MM.1S (cell line): ENCODE measurements around the gene CD38.

ENCODE experiments used
- DNase-seq: peaks from one replicate; pipeline ENCODE4 v3.0.0-alpha.2; 2015
- H2AFZ ChIP-seq: fragments of 300-600 bp; sonication (generic); 2 replicates; pipeline ENCODE4 v1.6.0; 2016; ENCODE audit warnings: antibody characterized with exemption, low read length
- H3F3A ChIP-seq: fragments of 300-600 bp; sonication (generic); 2 replicates; pipeline ENCODE4 v1.6.1; 2016; ENCODE audit warnings: mild to moderate bottlenecking, antibody characterized with exemption, low read length, moderate library complexity, mixed read lengths; ENCODE audit not compliant: insufficient read depth
- H3K27ac ChIP-seq: fragments of 300-600 bp; sonication (generic); 2 replicates; pipeline ENCODE4 v1.5.1; 2016; ENCODE audit warnings: mild to moderate bottlenecking, low read length
- H3K27me3 ChIP-seq: fragments of 300-600 bp; sonication (generic); replicated peaks from 2 replicates; pipeline ENCODE4 v1.6.0; 2016; ENCODE audit warnings: low read length; ENCODE audit not compliant: insufficient read depth
- H3K36me3 ChIP-seq: fragments of 300-600 bp; sonication (generic); replicated peaks from 2 replicates; pipeline ENCODE4 v1.6.1; 2016; ENCODE audit warnings: mild to moderate bottlenecking, low read length, mixed read lengths; ENCODE audit not compliant: insufficient read depth
- H3K4me1 ChIP-seq: fragments of 300-600 bp; sonication (generic); 2 replicates; pipeline ENCODE4 v1.6.1; 2016; ENCODE audit warnings: low read length, mixed read lengths
- H3K4me2 ChIP-seq: fragments of 300-600 bp; sonication (generic); 2 replicates; pipeline ENCODE4 v1.6.0; 2016; ENCODE audit warnings: low read depth, low read length
- H3K4me3 ChIP-seq: fragments of 300-600 bp; sonication (generic); 2 replicates; pipeline ENCODE4 v1.5.1; 2016; ENCODE audit warnings: low read length, mixed read lengths
- H3K79me2 ChIP-seq: fragments of 300-600 bp; sonication (generic); 2 replicates; pipeline ENCODE4 v1.6.1; 2016; ENCODE audit warnings: mixed run types, low read length, mixed read lengths
- H3K9ac ChIP-seq: fragments of 300-600 bp; sonication (generic); 2 replicates; pipeline ENCODE4 v1.6.1; 2016; ENCODE audit warnings: low read length, mixed read lengths
- H3K9me2 ChIP-seq: fragments of 300-600 bp; sonication (generic); replicated peaks from 2 replicates; pipeline ENCODE4 v1.6.1; 2016; ENCODE audit warnings: mild to moderate bottlenecking, low read length, mixed read lengths; ENCODE audit not compliant: insufficient read depth
- H3K9me3 ChIP-seq: fragments of 300-600 bp; sonication (generic); replicated peaks from 2 replicates; pipeline ENCODE4 v1.6.1; 2016; ENCODE audit warnings: mild to moderate bottlenecking, low read length, mixed read lengths; ENCODE audit not compliant: insufficient read depth
- H4K20me1 ChIP-seq: fragments of 300-600 bp; sonication (generic); 2 replicates; pipeline ENCODE4 v1.6.1; 2016; ENCODE audit warnings: mild to moderate bottlenecking, low read length, moderate library complexity, mixed read lengths; ENCODE audit not compliant: insufficient read depth
- CTCF ChIP-seq: fragments of 300-600 bp; sonication (generic); IDR thresholded peaks from 2 replicates; pipeline ENCODE4 v1.5.1; 2016; ENCODE audit warnings: antibody characterized with exemption, low read length, mixed read lengths
- EZH2 ChIP-seq: fragments of 300-600 bp; sonication (generic); optimal IDR thresholded peaks from 2 replicates; pipeline ENCODE3; 2017; ENCODE audit warnings: low read depth, mild to moderate bottlenecking, antibody characterized with exemption, low read length, mixed read lengths
- EZH2phosphoT487 ChIP-seq: fragments of 300-600 bp; sonication (generic); IDR thresholded peaks from 2 replicates; pipeline ENCODE4 v1.6.1; 2018; ENCODE audit warnings: antibody characterized with exemption, low read length

Gene CD38

DNA sequence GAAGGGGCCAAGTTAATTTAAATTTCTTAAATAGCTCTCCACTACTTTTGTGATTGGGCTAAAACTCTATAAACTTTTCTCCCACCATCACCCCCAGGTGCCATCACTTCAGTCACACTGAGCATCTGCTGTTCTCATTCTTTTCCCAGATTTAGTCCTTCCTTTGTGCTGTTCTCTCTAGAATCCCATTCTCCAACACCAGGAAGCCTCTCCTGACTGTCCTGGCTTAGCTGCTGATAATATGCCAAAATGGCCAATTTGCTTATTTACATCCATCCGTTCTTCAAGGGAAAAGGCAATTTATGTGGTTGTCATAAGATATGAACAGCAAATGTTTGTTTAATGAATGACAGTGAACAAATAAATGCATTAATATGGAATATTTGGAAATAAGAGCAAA, 116.3 kb downstream of the CD38 start:
- Histone ChIP-seq H3K4me3 (no peak overlapping the region), H3K27ac (no peak overlapping the region), H3K4me2 (no peak overlapping the region), H3F3A (no peaks in the 10 kb centered on the region), H3K9ac (no peak overlapping the region), H3K4me1 (no peaks in the 10 kb centered on the region), H4K20me1 (no peaks in the 10 kb centered on the region), H2AFZ (no peak overlapping the region), H3K27me3 (no peaks in the 10 kb centered on the region), H3K9me2 (no peaks in the 10 kb centered on the region), H3K9me3 (no peaks in the 10 kb centered on the region), H3K79me2 (no peaks in the 10 kb centered on the region), H3K36me3 (no peaks in the 10 kb centered on the region)
- TF ChIP-seq EZH2 (no peak), EZH2phosphoT487 (no peak), CTCF (no peak)
- DNase-seq, result no peak

GRCh38 chr4:15894921-15895916, 117.1 kb downstream of the CD38 start:
- no peak overlapping the region for H3K27ac ChIP-seq
- TF ChIP-seq CTCF (no peak), EZH2 (no peak), EZH2phosphoT487 (no peak)
- H3K9ac ChIP-seq, result no peak overlapping the region
- no peak overlapping the region for H2AFZ ChIP-seq
- H3K9me3 ChIP-seq, result no peaks in the 10 kb centered on the region
- H3K79me2 ChIP-seq, result no peaks in the 10 kb centered on the region
- no peak for DNase-seq
- H3K4me1 ChIP-seq, result no peaks in the 10 kb centered on the region
- no peaks in the 10 kb centered on the region for H3K9me2 ChIP-seq
- H3K4me2 ChIP-seq, result no peak overlapping the region
- no peaks in the 10 kb centered on the region for H3F3A ChIP-seq
- H3K27me3 ChIP-seq, result no peaks in the 10 kb centered on the region
- no peaks in the 10 kb centered on the region for H3K36me3 ChIP-seq
- no peak overlapping the region for H3K4me3 ChIP-seq
- H4K20me1 ChIP-seq, result no peaks in the 10 kb centered on the region

DNA sequence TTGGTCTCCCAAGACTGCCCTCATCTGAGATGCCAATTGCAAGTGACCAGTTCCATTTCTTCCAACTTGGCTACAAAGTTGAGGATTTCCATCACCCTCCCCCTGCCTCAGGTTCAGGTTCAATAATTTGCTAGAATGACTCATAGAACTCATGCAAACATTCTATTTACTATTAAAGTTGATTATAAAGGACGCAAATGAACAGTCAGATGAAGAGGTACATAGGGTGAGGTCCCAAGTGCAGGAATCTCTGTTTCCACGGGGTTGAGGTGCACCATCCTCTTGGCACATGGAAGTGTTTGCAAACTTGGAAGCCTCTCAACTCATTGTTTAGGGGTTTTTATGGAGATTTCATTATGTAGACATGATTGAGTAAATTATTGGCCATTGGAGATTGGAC, 119.4 kb downstream of the CD38 start:
- Histone ChIP-seq H3K4me2 (no peak overlapping the region), H2AFZ (no peak overlapping the region), H3K9me3 (no peaks in the 10 kb centered on the region), H3K4me3 (no peak overlapping the region), H3K27ac (no peak overlapping the region), H3K9ac (no peak overlapping the region), H3K27me3 (no peaks in the 10 kb centered on the region), H4K20me1 (no peaks in the 10 kb centered on the region), H3K79me2 (no peaks in the 10 kb centered on the region), H3K4me1 (no peaks in the 10 kb centered on the region), H3K9me2 (no peaks in the 10 kb centered on the region), H3K36me3 (no peaks in the 10 kb centered on the region), H3F3A (no peaks in the 10 kb centered on the region)
- TF ChIP-seq EZH2phosphoT487 (no peak), EZH2 (no peak), CTCF (no peak)
- DNase-seq, result no peak
